ENCODE measurements around the gene PACS1.
A peak's percentile ranks its signal among the peaks of the same experiment; 100 is the strongest.
"Not testable (repeated sequence)": the region's sequence is repeated elsewhere in the genome, so short reads cannot be mapped to it uniquely, and the experiment has no call there.

PACS1 gene

GRCh38 chr11:66069715-66070603 lies at the start of gene PACS1:
Gene PACS1, plus strand, starts transcription at chr11:66070272. Its CDS starts 215 bp downstream, at chr11:66070487.
- peak; percentile 79 for DNase-seq (ENCODE audit: low spot score)

DNA sequence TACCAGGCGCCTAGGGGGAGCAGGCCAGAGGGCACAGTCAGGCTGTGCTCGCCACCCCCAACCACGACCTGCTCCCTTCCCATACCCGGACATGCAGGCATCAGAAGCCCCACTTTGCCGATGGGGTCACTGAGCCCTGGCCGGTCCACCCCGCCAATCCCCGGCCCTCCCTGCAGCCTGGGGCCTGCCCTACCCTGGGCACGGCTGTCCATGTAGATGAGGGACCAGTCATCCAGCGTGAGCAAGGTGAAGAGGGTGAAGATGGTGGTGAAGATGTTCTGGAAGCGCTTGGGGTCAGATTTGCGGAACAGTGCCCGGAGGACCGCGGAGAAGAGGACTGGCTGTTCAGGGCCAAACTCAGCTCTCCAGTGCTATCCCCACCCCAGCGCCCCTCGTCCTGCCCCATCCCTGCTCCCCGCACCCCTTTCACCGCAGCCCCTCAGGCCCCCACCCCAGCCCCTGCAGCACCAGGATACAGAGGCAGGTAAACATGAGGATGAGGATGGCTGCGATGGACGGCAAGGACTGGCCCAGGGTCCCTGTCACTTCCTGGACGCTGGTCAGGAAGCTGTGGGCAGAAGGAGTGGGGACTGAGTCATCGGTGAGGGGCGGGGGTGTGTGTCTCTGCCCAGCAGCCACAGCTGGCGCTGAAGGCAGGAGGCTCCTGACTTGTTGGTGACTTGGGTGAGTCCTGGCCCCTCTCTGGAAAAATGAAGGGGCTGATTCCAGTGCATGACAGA lies 49.3 kb upstream of the PACS1 start:
- DNase-seq (ENCODE audit: low spot score): peak; percentile 20

GRCh38 chr11:66022401-66023185 lies 47.5 kb upstream of the PACS1 start:
- peak; percentile 74 for DNase-seq (ENCODE audit: low spot score)

DNA sequence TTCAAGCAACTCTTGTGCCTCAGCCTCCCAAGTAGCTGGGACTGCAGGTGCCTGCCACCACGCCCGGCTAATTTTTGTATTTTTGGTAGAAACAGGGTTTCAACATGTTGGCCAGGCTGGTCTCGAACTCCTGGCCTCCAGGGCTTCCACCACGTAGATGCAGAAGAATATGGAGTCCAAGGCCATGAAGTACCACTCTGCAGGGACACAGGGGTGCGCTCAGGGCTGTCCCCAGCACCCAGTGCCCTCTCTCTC lies 47.0 kb upstream of the PACS1 start:
- not testable (repeated sequence) for DNase-seq (ENCODE audit: low spot score)

- DNase-seq (ENCODE audit: low spot score): no peak
Observed at GRCh38 chr11:66026017-66026529, 44.0 kb upstream of the PACS1 start, which contains the start of gene CATSPER1. Gene CATSPER1, minus strand, starts transcription at chr11:66026479. Its CDS starts 100 bp downstream, at chr11:66026379.

DNA sequence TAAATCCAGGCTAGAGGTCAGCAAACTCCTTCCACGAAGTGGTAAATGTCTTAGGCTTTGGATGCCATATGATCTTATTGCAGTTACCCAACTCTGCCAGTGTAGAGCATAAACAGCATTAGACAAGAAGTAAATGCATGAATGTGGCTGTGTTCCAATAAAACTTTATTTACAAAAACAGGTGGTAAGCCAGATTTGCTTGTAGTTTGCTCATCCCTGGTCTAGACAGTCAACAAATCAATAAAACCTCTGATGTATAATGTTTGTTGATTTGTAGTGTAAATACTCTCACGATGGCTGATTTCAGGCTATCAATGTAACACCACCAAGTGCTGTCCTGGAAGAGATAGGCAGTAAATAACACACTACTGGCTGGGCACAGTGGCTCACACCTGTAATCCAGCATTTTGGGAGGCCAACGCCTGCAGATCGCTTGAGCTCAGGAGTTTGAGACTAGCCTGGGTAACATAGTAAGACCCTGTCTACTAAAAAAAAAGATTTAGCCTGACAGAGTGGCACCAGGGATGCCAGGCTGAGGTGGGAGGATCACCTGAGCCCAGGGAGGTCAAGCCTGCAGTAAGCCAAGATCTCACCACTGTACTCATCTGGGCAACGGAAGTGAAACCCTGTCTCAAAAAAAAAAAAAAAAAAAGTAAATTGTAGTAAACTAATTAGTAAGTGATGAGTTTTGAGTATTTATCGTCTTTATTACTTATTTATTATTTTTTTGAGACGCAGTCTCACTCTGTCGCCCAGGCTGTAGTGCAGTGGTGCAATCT lies 36.9 kb upstream of the PACS1 start:
- no peak for DNase-seq (ENCODE audit: low spot score)

GRCh38 chr11:66035653-66036333 lies 34.3 kb upstream of the PACS1 start:
- no peak for DNase-seq (ENCODE audit: low spot score)

- DNase-seq (ENCODE audit: low spot score): no peak
Observed at GRCh38 chr11:66036334-66036710, 33.8 kb upstream of the PACS1 start.

DNA sequence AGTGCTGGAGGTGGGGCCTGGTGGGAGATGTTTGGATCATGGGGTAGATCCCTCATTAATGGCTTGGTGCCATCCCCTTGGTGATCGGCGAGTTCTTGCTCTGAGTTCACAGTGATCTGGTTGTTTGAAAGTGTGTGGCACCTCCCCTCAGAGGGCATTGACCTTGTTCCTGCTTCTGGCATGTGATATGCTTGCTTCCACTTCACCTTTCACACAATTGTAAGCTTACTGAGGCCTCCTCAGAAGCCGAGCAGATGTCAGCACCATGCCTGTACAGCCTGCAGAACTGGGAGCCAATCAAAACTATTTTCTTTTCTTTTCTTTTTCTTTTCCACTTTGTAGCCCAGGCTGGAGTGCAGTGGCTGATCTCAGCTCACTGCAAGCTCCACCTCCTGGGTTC lies 32.7 kb upstream of the PACS1 start:
- no peak for DNase-seq (ENCODE audit: low spot score)

DNA sequence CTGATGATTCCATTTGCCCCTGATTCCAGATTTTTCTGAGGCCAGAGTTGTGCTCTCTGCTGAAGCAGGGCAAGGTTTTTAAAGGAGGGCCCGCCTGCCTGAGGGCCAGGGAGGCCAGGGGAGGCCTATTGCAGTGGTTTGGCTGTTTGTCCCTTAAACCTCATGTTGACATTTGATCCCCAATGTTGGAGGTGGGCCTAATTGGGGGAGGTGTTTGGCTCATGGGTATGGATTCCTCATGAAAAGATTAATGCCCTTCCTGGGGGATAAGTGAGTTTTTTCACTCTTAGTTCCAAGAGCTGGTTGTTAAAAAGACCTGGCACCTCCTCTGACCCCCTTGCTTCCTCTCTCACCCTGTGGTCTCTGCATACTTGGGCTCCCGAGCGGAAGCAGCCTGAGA lies 30.3 kb upstream of the PACS1 start:
- DNase-seq (ENCODE audit: low spot score): no peak

GRCh38 chr11:66042227-66042995 lies 27.7 kb upstream of the PACS1 start:
- no peak for DNase-seq (ENCODE audit: low spot score)

GRCh38 chr11:66042996-66043906 lies 26.8 kb upstream of the PACS1 start:
- DNase-seq (ENCODE audit: low spot score): no peak

DNA sequence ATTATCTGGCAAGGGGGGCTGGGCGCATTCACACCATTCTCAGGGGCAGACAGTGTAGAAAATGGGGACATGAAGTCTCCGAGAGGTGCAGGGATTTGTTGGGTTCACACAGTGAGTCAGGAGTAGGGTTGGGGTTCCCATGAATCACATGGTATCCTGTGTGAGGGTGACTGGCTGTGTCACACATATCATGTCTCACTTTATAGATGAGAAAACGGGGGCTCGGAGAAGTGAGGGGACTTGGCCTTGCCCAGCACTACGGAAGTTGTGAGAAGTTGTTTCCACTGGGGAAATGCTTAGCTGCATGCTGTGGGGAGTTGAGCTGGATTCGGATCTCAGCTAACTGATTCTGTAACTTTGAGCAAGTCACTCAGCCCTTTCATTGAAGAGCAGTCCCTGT lies 25.3 kb upstream of the PACS1 start:
- peak; percentile 57 for DNase-seq (ENCODE audit: low spot score)

DNA sequence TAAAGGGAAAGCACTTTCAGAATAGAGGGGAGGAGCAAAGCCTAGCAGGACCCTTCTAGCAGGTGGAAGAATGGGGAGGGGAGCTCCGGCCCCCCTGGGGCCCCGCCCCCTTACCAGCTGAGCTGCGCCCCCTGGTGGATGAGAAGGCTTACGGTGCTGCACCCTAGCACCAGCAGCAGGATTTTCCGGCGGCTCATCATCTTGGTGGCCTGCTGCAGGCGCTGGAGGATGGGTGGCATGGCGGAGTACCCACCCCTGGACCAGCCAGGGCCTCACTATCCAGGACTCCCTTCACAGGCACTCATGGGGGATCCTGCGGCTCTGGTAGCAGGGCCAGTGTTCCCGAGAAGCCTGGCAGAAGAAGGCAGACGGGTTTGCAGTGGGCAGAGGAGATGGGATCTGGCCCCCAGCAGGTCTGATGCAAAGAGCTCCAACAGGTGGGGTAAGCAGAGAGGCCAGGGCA lies 24.9 kb upstream of the PACS1 start:
- peak; percentile 81 for DNase-seq (ENCODE audit: low spot score)

GRCh38 chr11:66046901-66047300 lies 23.2 kb upstream of the PACS1 start:
- no peak for DNase-seq (ENCODE audit: low spot score)

GRCh38 chr11:66047541-66048365 lies 22.3 kb upstream of the PACS1 start:
- no peak for DNase-seq (ENCODE audit: low spot score)

- DNase-seq (ENCODE audit: low spot score): no peak
Observed at GRCh38 chr11:66048547-66049323, 21.3 kb upstream of the PACS1 start, which contains the start of gene GAL3ST3. Gene GAL3ST3, minus strand, starts transcription at chr11:66049161. Its CDS starts 3,746 bp downstream, at chr11:66045415.
